MM.1S (cell line): ENCODE results near the gene GAREM2.

ENCODE experiments used
- DNase-seq: peaks from one replicate; pipeline ENCODE4 v3.0.0-alpha.2; 2015
- H2AFZ ChIP-seq: fragments of 300-600 bp; sonication (generic); 2 replicates; pipeline ENCODE4 v1.6.0; 2016; ENCODE audit warnings: antibody characterized with exemption, low read length
- H3F3A ChIP-seq: fragments of 300-600 bp; sonication (generic); 2 replicates; pipeline ENCODE4 v1.6.1; 2016; ENCODE audit warnings: mild to moderate bottlenecking, antibody characterized with exemption, low read length, moderate library complexity, mixed read lengths; ENCODE audit not compliant: insufficient read depth
- H3K27ac ChIP-seq: fragments of 300-600 bp; sonication (generic); 2 replicates; pipeline ENCODE4 v1.5.1; 2016; ENCODE audit warnings: mild to moderate bottlenecking, low read length
- H3K27me3 ChIP-seq: fragments of 300-600 bp; sonication (generic); replicated peaks from 2 replicates; pipeline ENCODE4 v1.6.0; 2016; ENCODE audit warnings: low read length; ENCODE audit not compliant: insufficient read depth
- H3K36me3 ChIP-seq: fragments of 300-600 bp; sonication (generic); replicated peaks from 2 replicates; pipeline ENCODE4 v1.6.1; 2016; ENCODE audit warnings: mild to moderate bottlenecking, low read length, mixed read lengths; ENCODE audit not compliant: insufficient read depth
- H3K4me1 ChIP-seq: fragments of 300-600 bp; sonication (generic); 2 replicates; pipeline ENCODE4 v1.6.1; 2016; ENCODE audit warnings: low read length, mixed read lengths
- H3K4me2 ChIP-seq: fragments of 300-600 bp; sonication (generic); 2 replicates; pipeline ENCODE4 v1.6.0; 2016; ENCODE audit warnings: low read depth, low read length
- H3K4me3 ChIP-seq: fragments of 300-600 bp; sonication (generic); 2 replicates; pipeline ENCODE4 v1.5.1; 2016; ENCODE audit warnings: low read length, mixed read lengths
- H3K79me2 ChIP-seq: fragments of 300-600 bp; sonication (generic); 2 replicates; pipeline ENCODE4 v1.6.1; 2016; ENCODE audit warnings: mixed run types, low read length, mixed read lengths
- H3K9ac ChIP-seq: fragments of 300-600 bp; sonication (generic); 2 replicates; pipeline ENCODE4 v1.6.1; 2016; ENCODE audit warnings: low read length, mixed read lengths
- H3K9me2 ChIP-seq: fragments of 300-600 bp; sonication (generic); replicated peaks from 2 replicates; pipeline ENCODE4 v1.6.1; 2016; ENCODE audit warnings: mild to moderate bottlenecking, low read length, mixed read lengths; ENCODE audit not compliant: insufficient read depth
- H3K9me3 ChIP-seq: fragments of 300-600 bp; sonication (generic); replicated peaks from 2 replicates; pipeline ENCODE4 v1.6.1; 2016; ENCODE audit warnings: mild to moderate bottlenecking, low read length, mixed read lengths; ENCODE audit not compliant: insufficient read depth
- H4K20me1 ChIP-seq: fragments of 300-600 bp; sonication (generic); 2 replicates; pipeline ENCODE4 v1.6.1; 2016; ENCODE audit warnings: mild to moderate bottlenecking, low read length, moderate library complexity, mixed read lengths; ENCODE audit not compliant: insufficient read depth
- CTCF ChIP-seq: fragments of 300-600 bp; sonication (generic); IDR thresholded peaks from 2 replicates; pipeline ENCODE4 v1.5.1; 2016; ENCODE audit warnings: antibody characterized with exemption, low read length, mixed read lengths
- EZH2 ChIP-seq: fragments of 300-600 bp; sonication (generic); optimal IDR thresholded peaks from 2 replicates; pipeline ENCODE3; 2017; ENCODE audit warnings: low read depth, mild to moderate bottlenecking, antibody characterized with exemption, low read length, mixed read lengths
- EZH2phosphoT487 ChIP-seq: fragments of 300-600 bp; sonication (generic); IDR thresholded peaks from 2 replicates; pipeline ENCODE4 v1.6.1; 2018; ENCODE audit warnings: antibody characterized with exemption, low read length

The GAREM2 gene

GRCh38 chr2:26157580-26157979 lies 15.3 kb upstream of the GAREM2 start:
- no peaks in the 10 kb centered on the region for H3K27me3 ChIP-seq
- no peak overlapping the region for H3K27ac ChIP-seq
- no peaks in the 10 kb centered on the region for H3K79me2 ChIP-seq
- DNase-seq, result no peak
- TF ChIP-seq EZH2 (no peak), CTCF (no peak), EZH2phosphoT487 (no peak)
- no peaks in the 10 kb centered on the region for H3K9me3 ChIP-seq
- H3K9ac ChIP-seq, result no peak overlapping the region
- no peaks in the 10 kb centered on the region for H3K9me2 ChIP-seq
- H3F3A ChIP-seq, result no peaks in the 10 kb centered on the region
- no peaks in the 10 kb centered on the region for H3K4me1 ChIP-seq
- no peaks in the 10 kb centered on the region for H4K20me1 ChIP-seq
- H2AFZ ChIP-seq, result no peak overlapping the region
- H3K36me3 ChIP-seq, result no peaks in the 10 kb centered on the region
- no peak overlapping the region; the same call in 1 of the 2 replicates for H3K4me2 ChIP-seq
- no peak overlapping the region for H3K4me3 ChIP-seq

GRCh38 chr2:26161926-26162325 lies 11.0 kb upstream of the GAREM2 start:
- TF ChIP-seq EZH2phosphoT487 (no peak), CTCF (no peak), EZH2 (no peak)
- Histone ChIP-seq H3K4me3 (no peak overlapping the region), H3K4me2 (no peak overlapping the region), H4K20me1 (no peaks in the 10 kb centered on the region), H2AFZ (no peak overlapping the region), H3K9me2 (no peaks in the 10 kb centered on the region), H3K4me1 (no peaks in the 10 kb centered on the region), H3F3A (no peaks in the 10 kb centered on the region), H3K9me3 (no peaks in the 10 kb centered on the region), H3K9ac (no peak overlapping the region), H3K79me2 (no peaks in the 10 kb centered on the region), H3K36me3 (no peaks in the 10 kb centered on the region), H3K27ac (no peak overlapping the region), H3K27me3 (no peaks in the 10 kb centered on the region)
- DNase-seq, result no peak

- H3K4me2 ChIP-seq, result no peak overlapping the region
- H3K36me3 ChIP-seq, result no peaks in the 10 kb centered on the region
- no peak overlapping the region for H3K9ac ChIP-seq
- no peak for TF ChIP-seq EZH2
- no peak for TF ChIP-seq EZH2phosphoT487
- TF ChIP-seq CTCF, result no peak
- no peaks in the 10 kb centered on the region for H3K4me1 ChIP-seq
- no peak overlapping the region for H3K4me3 ChIP-seq
- no peaks in the 10 kb centered on the region for H3K9me2 ChIP-seq
- no peak overlapping the region for H2AFZ ChIP-seq
- no peak for DNase-seq
- no peaks in the 10 kb centered on the region for H3K9me3 ChIP-seq
- no peaks in the 10 kb centered on the region for H3K79me2 ChIP-seq
- no peaks in the 10 kb centered on the region for H4K20me1 ChIP-seq
- H3F3A ChIP-seq, result no peaks in the 10 kb centered on the region
- no peaks in the 10 kb centered on the region for H3K27me3 ChIP-seq
- H3K27ac ChIP-seq, result no peak overlapping the region
Measured at GRCh38 chr2:26162963-26163362, 9.9 kb upstream of the GAREM2 start.

GRCh38 chr2:26164231-26164630 lies 8.7 kb upstream of the GAREM2 start:
- H3F3A ChIP-seq, result no peaks in the 10 kb centered on the region
- H4K20me1 ChIP-seq, result no peaks in the 10 kb centered on the region

More at GRCh38 chr2:26164231-26164630, 8.7 kb upstream of the GAREM2 start:
- Histone ChIP-seq H3K79me2 (no peaks in the 10 kb centered on the region), H3K9me2 (no peaks in the 10 kb centered on the region), H3K4me2 (no peak overlapping the region), H2AFZ (no peak overlapping the region), H3K36me3 (no peaks in the 10 kb centered on the region), H3K9me3 (no peaks in the 10 kb centered on the region), H3K27me3 (no peaks in the 10 kb centered on the region), H3K4me3 (no peak overlapping the region), H3K4me1 (no peaks in the 10 kb centered on the region), H3K27ac (no peak overlapping the region), H3K9ac (no peak overlapping the region)
- TF ChIP-seq EZH2phosphoT487 (no peak), CTCF (no peak), EZH2 (no peak)
- DNase-seq, result no peak
